GM12878 (cell line): ENCODE results near the gene KIN. TPM values are rescaled to one million over a fixed set of nuclear protein-coding genes. Genes with fewer than 3 reads are reported as not detected.

ENCODE experiments used
- ATAC-seq: fragments of 200-7000 bp; cut with Tn5 transposase; 3 replicates; pipeline ENCODE4 v1.9.1; 2020; ENCODE audit warnings: mild to moderate bottlenecking, moderate library complexity
- Bru-seq: library from RNA; stranded (reverse); fragments of 400-500 nt; gene quantifications from one replicate; lab custom pipeline; 2021; lab: Mats Ljungman, UMichigan
- BruChase-seq, 2 experiments: library from RNA; stranded (reverse); fragments of 400-500 nt; gene quantifications; one replicate each; lab custom pipeline; 2021; lab: Mats Ljungman, UMichigan
- BruUV-seq: library from RNA; stranded (reverse); fragments of 400-500 nt; replicated peaks from 2 replicates; lab custom pipeline; 2021; lab: Mats Ljungman, UMichigan
- CTCF ChIA-PET: fragments of 300-600 bp; sonication (Branson Sonifier 250); formaldehyde crosslinking; extraction: SDS; loops from one replicate; lab custom pipeline; 2021; ENCODE audit warnings: inconsistent platforms; lab: Yijun Ruan, JAX
- POLR2A ChIA-PET: fragments of 350-600 bp; formaldehyde crosslinking; extraction: SDS; loops from one replicate; lab custom pipeline; 2021; ENCODE audit warnings: inconsistent platforms; lab: Charles Lee
- RAD21 ChIA-PET: fragments of 300-600 bp; sonication (Branson Sonifier 250); formaldehyde crosslinking; loops from one replicate; lab custom pipeline; 2023; ENCODE audit warnings: antibody characterized with exemption; ENCODE audit not compliant: unreplicated experiment; lab: Charles Lee
- SMC1A ChIA-PET: fragments of 300-600 bp; sonication (Branson Sonifier 250); formaldehyde crosslinking; loops from one replicate; lab custom pipeline; 2023; ENCODE audit not compliant: unreplicated experiment, uncharacterized antibody; lab: Charles Lee
- DNase-seq: peaks from one replicate; pipeline ENCODE4 v3.0.0-alpha.2; 2011; ENCODE audit warnings: low read depth, low spot score
- FAIRE-seq: peaks from 3 replicates; lab custom pipeline; 2011; peaks lifted over from hg19 to GRCh38; lab: Jason Lieb, UNC
- H2AFZ ChIP-seq: 2 replicates; pipeline ENCODE4 v1.6.0; 2011; ENCODE audit warnings: low read depth, low read length, control low read depth; ENCODE audit not compliant: control insufficient read depth
- H3K27ac ChIP-seq: 2 replicates; pipeline ENCODE4 v1.5.1; 2011; ENCODE audit warnings: control low read depth; ENCODE audit not compliant: control insufficient read depth, insufficient read depth
- H3K27me3 ChIP-seq, 2 experiments: replicated peaks in 1 of 2; 2 replicates each; pipeline versions ENCODE4 v1.6.0 to v1.6.1; 2011; ENCODE audit warnings: low read length in 1 of 2; ENCODE audit not compliant: control insufficient read depth in 2 of 2, insufficient read depth in 2 of 2
- H3K36me3 ChIP-seq, 2 experiments: 2 replicates each; pipeline ENCODE4 v1.5.1; 2011; ENCODE audit warnings: low read length in 1 of 2; ENCODE audit not compliant: control insufficient read depth in 2 of 2, insufficient read depth in 2 of 2
- H3K4me1 ChIP-seq: 2 replicates; pipeline ENCODE4 v1.6.1; 2011; ENCODE audit warnings: mild to moderate bottlenecking, low read length, moderate library complexity, mixed read lengths; ENCODE audit not compliant: control insufficient read depth, insufficient read depth
- H3K4me2 ChIP-seq: 2 replicates; pipeline ENCODE4 v1.6.0; 2011; ENCODE audit warnings: control low read depth; ENCODE audit not compliant: control insufficient read depth, insufficient read depth
- H3K4me3 ChIP-seq: fragments of 200-600 bp; sonication (generic); 2 replicates; pipeline ENCODE4 v1.5.1; 2016
- H3K79me2 ChIP-seq: 2 replicates; pipeline ENCODE4 v1.6.0; 2011; ENCODE audit warnings: low read length; ENCODE audit not compliant: control insufficient read depth, insufficient read depth
- H3K9ac ChIP-seq: 2 replicates; pipeline ENCODE4 v1.8.0; 2011; ENCODE audit warnings: low read length, control low read depth, mixed read lengths; ENCODE audit not compliant: control insufficient read depth, insufficient read depth
- H3K9me3 ChIP-seq: replicated peaks from 3 replicates; pipeline ENCODE4 v1.5.1; 2011; ENCODE audit warnings: mild to moderate bottlenecking, low read length; ENCODE audit not compliant: control insufficient read depth, insufficient read depth
- H4K20me1 ChIP-seq: 2 replicates; pipeline ENCODE4 v1.6.0; 2011; ENCODE audit not compliant: control insufficient read depth, insufficient read depth
- CBFB ChIP-seq: IDR thresholded peaks from 2 replicates; pipeline ENCODE4 v1.6.1; 2016; ENCODE audit warnings: antibody characterized with exemption, low read depth
- HDAC2 ChIP-seq: fragments of 200-600 bp; sonication (generic); IDR thresholded peaks from 2 replicates; pipeline ENCODE4 v1.6.1; 2017
- IKZF1 ChIP-seq: fragments of 450-650 bp; conservative IDR thresholded peaks from 2 replicates; pipeline ENCODE4 v1.6.1; 2017; ENCODE audit warnings: antibody characterized with exemption, mild to moderate bottlenecking
- IRF4 ChIP-seq: IDR thresholded peaks from 2 replicates; pipeline ENCODE4 v1.6.1; 2011; ENCODE audit warnings: low read depth, low read length
- NR2C1 ChIP-seq: fragments of 450-650 bp; IDR thresholded peaks from 2 replicates; pipeline ENCODE4 v1.6.1; 2017; ENCODE audit warnings: antibody characterized with exemption, mild to moderate bottlenecking, moderate library complexity
- RAD21 ChIP-seq: IDR thresholded peaks from 2 replicates; pipeline ENCODE4 v1.6.1; 2011; ENCODE audit warnings: mild to moderate bottlenecking, low read depth, low read length, moderate library complexity; ENCODE audit not compliant: insufficient read depth
- RCOR1 ChIP-seq: conservative IDR thresholded peaks from 2 replicates; pipeline ENCODE4 v1.6.1; 2012; ENCODE audit warnings: low read depth, low read length, improper control_type of control experiment
- SIX5 ChIP-seq: IDR thresholded peaks from 2 replicates; pipeline ENCODE4 v1.6.1; 2011; ENCODE audit warnings: mild to moderate bottlenecking, low read depth, low read length, moderate library complexity; ENCODE audit not compliant: severe bottlenecking
- SREBF2 ChIP-seq: IDR thresholded peaks from 2 replicates; pipeline ENCODE4 v1.6.1; 2012; ENCODE audit warnings: mild to moderate bottlenecking, low read length
- SRF ChIP-seq, 2 experiments: IDR thresholded peaks; 2 replicates each; pipeline ENCODE4 v1.6.1; 2011; ENCODE audit warnings: low read depth in 2 of 2, low read length in 2 of 2, mild to moderate bottlenecking in 1 of 2, moderate library complexity in 1 of 2
- SUZ12 ChIP-seq: fragments of 200-600 bp; sonication (generic); IDR thresholded peaks from one replicate; pipeline ENCODE4 v1.6.1; 2018; ENCODE audit warnings: antibody characterized with exemption, mild to moderate bottlenecking; ENCODE audit not compliant: unreplicated experiment
- TCF3 ChIP-seq: IDR thresholded peaks from 2 replicates; pipeline ENCODE4 v1.6.1; 2012; ENCODE audit warnings: low read depth, mild to moderate bottlenecking, low read length, borderline replicate concordance; ENCODE audit not compliant: insufficient read depth
- WGBS: methylation state at CpG from one replicate; pipeline ENCODE4 v1.1.6; 2016; ENCODE audit warnings: low lambda C conversion rate; ENCODE audit not compliant: insufficient replicate concordance, insufficient coverage; ENCODE audit errors: missing lambda C conversion rate; 5-methylcytosine and 5-hydroxymethylcytosine counted together
- in situ Hi-C: fragments of 300-500 bp; cut with MboI; formaldehyde crosslinking; loops from 9 replicates; pipeline ENCODE4 v1.14.3; 2018; ENCODE audit warnings: mixed read lengths
- intact Hi-C: fragments of 100-400 bp; cut with micrococcal nuclease; formaldehyde crosslinking; loops from one replicate; pipeline ENCODE4 v1.14.2; 2022; ENCODE audit not compliant: unreplicated experiment
- long read RNA-seq, 2 experiments: library from polyadenylated mRNA; unstranded; transcript quantifications; one replicate each; pipeline ENCODE4 v2.0.0, GENCODE V29; 2019 to 2020
- polyA minus RNA-seq, 3 experiments: library from RNA; depleted of rRNA, polyadenylated mRNA; stranded (reverse); fragments of >200 nt; gene quantifications; 2 replicates each; pipeline ENCODE4 v1.2.3, GENCODE V29; 2011
- polyA plus RNA-seq, 11 experiments: library from polyadenylated mRNA; depleted of rRNA in 4 of 11; unstranded in 6 of 11; stranded (reverse) in 5 of 11; fragments of >200 nt; fragmentation: Nextera tagmentation in 4 of 11; fragmentation: Illumina TruSeq in 1 of 11; extraction: Ambion mirVana in 4 of 11; extraction: Trizol in 1 of 11; gene quantifications; 1 replicate in 1 of 11; 2 replicates in 10 of 11; pipeline versions ENCODE4 v1.2.1 to v1.2.3, GENCODE V29; 2011 to 2016; ENCODE audit warnings: inconsistent platforms in 2 of 11, missing spikeins in 2 of 11, low read depth in 1 of 11
- total RNA-seq, 4 experiments: library from RNA; depleted of rRNA in 3 of 4; stranded (reverse); fragments of >200 nt in 3 of 4; fragmentation: Illumina TruSeq in 1 of 4; extraction: Trizol in 1 of 4; gene quantifications; 2 replicates each; pipeline versions ENCODE4 v1.2.1 to v1.2.3, GENCODE V29; 2013 to 2021
- TF ChIP-seq, protein P1 (sequence below): fragments of 450-650 bp; IDR thresholded peaks from 2 replicates; pipeline ENCODE4 v1.6.1; 2017; ENCODE audit warnings: mild to moderate bottlenecking
- TF ChIP-seq, protein P2 (sequence below): IDR thresholded peaks from 2 replicates; pipeline ENCODE4 v1.6.1; 2011; ENCODE audit warnings: low read depth, low read length, improper control_type of control experiment, borderline replicate concordance

The KIN gene, protein sequence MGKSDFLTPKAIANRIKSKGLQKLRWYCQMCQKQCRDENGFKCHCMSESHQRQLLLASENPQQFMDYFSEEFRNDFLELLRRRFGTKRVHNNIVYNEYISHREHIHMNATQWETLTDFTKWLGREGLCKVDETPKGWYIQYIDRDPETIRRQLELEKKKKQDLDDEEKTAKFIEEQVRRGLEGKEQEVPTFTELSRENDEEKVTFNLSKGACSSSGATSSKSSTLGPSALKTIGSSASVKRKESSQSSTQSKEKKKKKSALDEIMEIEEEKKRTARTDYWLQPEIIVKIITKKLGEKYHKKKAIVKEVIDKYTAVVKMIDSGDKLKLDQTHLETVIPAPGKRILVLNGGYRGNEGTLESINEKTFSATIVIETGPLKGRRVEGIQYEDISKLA
- total RNA-seq (2013; cell fraction: nucleolus; rRNA removed) = 23.7 and 24.9 TPM in 2 replicates
- total RNA-seq (2014; rRNA removed) (6.9 and 10.0 TPM in 2 replicates), total RNA-seq (2014; rRNA removed; fragmentation: Illumina TruSeq; extraction: Trizol) (11.1 and 11.2 TPM in 2 replicates), total RNA-seq (2021) (6.8 and 8.3 TPM in 2 replicates), polyA plus RNA-seq (2011; rRNA removed) (11.8 and 25.0 TPM in 2 replicates), polyA plus RNA-seq (2014; fragmentation: Illumina TruSeq; extraction: Trizol) (10.8 and 11.1 TPM in 2 replicates), polyA plus RNA-seq (2014; fragmentation: Nextera tagmentation; extraction: Ambion mirVana) (10 to 100 TPM; 24.4 to 33.2 TPM), polyA plus RNA-seq (2014; rRNA removed) (9.2 and 9.4 TPM in 2 replicates), polyA plus RNA-seq (2016; fragmentation: Nextera tagmentation; extraction: Ambion mirVana) (10 to 100 TPM; 11.5 to 14.7 TPM), polyA minus RNA-seq (2011; rRNA and poly(A)+ RNA removed) (3.7 and 4.2 TPM in 2 replicates), Bru-seq, nascent RNA (percentile 83 among the genes with signal in this experiment), BruChase-seq, experiment 1, labeled RNA remaining after a 6-hour chase (percentile 82 among the genes with signal in this experiment), BruChase-seq, experiment 2, labeled RNA remaining after a 2-hour chase (percentile 83 among the genes with signal in this experiment)
- polyA plus RNA-seq (2011; ENCODE audit: low read depth) = 3.5 TPM
- 2.2 and 2.3 TPM in 2 replicates for polyA plus RNA-seq (2011; cell fraction: cytosol; rRNA removed)
- polyA plus RNA-seq (2011; cell fraction: nucleus; rRNA removed) = 4.8 and 5.9 TPM in 2 replicates
- 8.6 and 9.4 TPM in 2 replicates for polyA plus RNA-seq (2012)
- 1.1 and 1.9 TPM in 2 replicates for polyA minus RNA-seq (2011; cell fraction: cytosol; rRNA and poly(A)+ RNA removed)
- polyA minus RNA-seq (2011; cell fraction: nucleus; rRNA and poly(A)+ RNA removed) = 5.3 and 9.7 TPM in 2 replicates
- long read RNA-seq, experiment 1, full-length matches to known transcripts = 6 of 16 reads
- long read RNA-seq, experiment 1, partial matches to known transcripts = 5 of 16 reads
- long read RNA-seq, experiment 1, other reads (novel, unspliced or antisense) = 5 of 16 reads
- long read RNA-seq, experiment 2, full-length matches to known transcripts = 31 of 76 reads
- long read RNA-seq, experiment 2, partial matches to known transcripts = 40 of 76 reads
- long read RNA-seq, experiment 2, other reads (novel, unspliced or antisense) = 5 of 76 reads

DNA sequence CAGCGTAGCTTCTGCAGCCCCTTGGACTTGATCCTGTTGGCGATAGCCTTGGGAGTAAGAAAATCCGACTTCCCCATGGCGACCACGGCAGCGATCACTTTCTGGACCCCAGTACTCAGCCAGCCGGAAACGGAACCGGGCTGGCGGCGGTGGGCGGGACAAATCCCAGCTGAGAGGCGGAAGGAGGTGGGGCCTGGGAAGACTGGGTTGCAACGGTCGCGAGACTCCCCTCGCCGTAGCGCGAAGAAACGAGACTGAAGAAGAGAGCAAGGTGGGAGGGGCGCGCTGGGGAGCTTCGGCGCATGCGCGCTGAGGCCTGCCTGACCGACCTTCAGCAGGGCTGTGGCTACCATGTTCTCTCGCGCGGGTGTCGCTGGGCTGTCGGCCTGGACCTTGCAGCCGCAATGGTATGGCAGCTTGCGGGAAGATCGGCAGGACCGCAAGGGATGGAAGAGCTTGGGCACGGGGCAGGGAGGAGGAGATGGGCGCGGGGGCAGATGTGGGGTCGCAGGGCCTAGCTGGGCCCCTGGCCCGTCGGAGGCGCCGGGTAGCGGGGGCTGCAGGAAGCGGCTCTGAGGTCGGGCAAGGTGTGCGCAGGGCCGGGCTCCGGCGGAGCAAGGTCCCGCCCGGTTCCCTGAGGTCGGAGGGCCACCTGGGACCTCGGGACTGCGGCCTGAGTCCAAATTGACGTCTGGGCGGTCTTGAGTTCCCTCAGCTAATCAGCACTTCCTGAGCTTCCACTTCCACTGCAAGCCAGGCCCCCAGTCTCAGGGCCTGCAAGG is at the start of gene KIN, which contains the start of gene ATP5F1C:
Gene KIN (minus strand): TSS at position 137 of the 782 bp plus-strand sequence. CDS start 60 bp downstream, at position 77.
Gene ATP5F1C (plus strand): TSS at position 321 of the 782 bp plus-strand sequence. CDS start 31 bp downstream, at position 352.
- H3K4me2 ChIP-seq = peak within 1 kb of the TSS; percentile 88
- TSS peak; percentile 65 for BruUV-seq
- in situ Hi-C loops (no loop called here), intact Hi-C loops (loop anchor here (1.0 to 10.0 kb wide), 2 partner anchors 30 to 263 kb away; partner anchors contain the start of gene TAF3)
- H3K36me3 ChIP-seq = peaks cover 0 to 4% of the 10 kb centered on the region in 2 experiments; a peak in 1 of 4 replicates
- DNase-seq (peak; percentile 86), ATAC-seq (peak; percentile 93), FAIRE-seq (peak; percentile 85)
- SMC1A ChIA-PET = interaction anchor here (0.6 to 1.4 kb wide), 8 partner anchors 11 to 34 kb away, joined by 3 to 6 read pairs (median 3); no protein-coding TSS in a partner anchor
- H3K79me2 ChIP-seq = peaks cover 89% of the 10 kb centered on the region
- H2AFZ ChIP-seq = peak within 1 kb of the TSS; percentile 92
- peak within 1 kb of the TSS; percentile 97 for H3K4me3 ChIP-seq
- POLR2A ChIA-PET = interaction anchor here (0.6 to 1.4 kb wide), 10 partner anchors 11 to 517 kb away, joined by 3 to 10 read pairs (median 3); partner anchors contain the start of gene TAF3
- WGBS = under 1% methylated on average over 46 of the region's 59 CpGs
- no peaks in the 10 kb centered on the region; the same call in 1 of the 2 replicates for H3K4me1 ChIP-seq
- H3K27me3 ChIP-seq = no peaks in the 10 kb centered on the region
- RAD21 ChIA-PET = interaction anchor here (0.7 to 1.6 kb wide), 5 partner anchors 11 to 263 kb away, joined by 3 to 7 read pairs (median 5); partner anchors contain the start of gene TAF3
- H3K27ac ChIP-seq = peak within 1 kb of the TSS; percentile 88
- no peaks in the 10 kb centered on the region for H3K9me3 ChIP-seq
- CTCF ChIA-PET = interaction anchor here (0.6 to 3.4 kb wide), 5 partner anchors 31 to 821 kb away, joined by 3 to 24 read pairs (median 3); partner anchors contain the start of gene TAF3
- peak within 1 kb of the TSS; percentile 94 for H3K9ac ChIP-seq
- no peaks in the 10 kb centered on the region; the same call in 1 of the 2 replicates for H4K20me1 ChIP-seq
- no peak for TF ChIP-seq SREBF2
- TF ChIP-seq, protein P1, sequence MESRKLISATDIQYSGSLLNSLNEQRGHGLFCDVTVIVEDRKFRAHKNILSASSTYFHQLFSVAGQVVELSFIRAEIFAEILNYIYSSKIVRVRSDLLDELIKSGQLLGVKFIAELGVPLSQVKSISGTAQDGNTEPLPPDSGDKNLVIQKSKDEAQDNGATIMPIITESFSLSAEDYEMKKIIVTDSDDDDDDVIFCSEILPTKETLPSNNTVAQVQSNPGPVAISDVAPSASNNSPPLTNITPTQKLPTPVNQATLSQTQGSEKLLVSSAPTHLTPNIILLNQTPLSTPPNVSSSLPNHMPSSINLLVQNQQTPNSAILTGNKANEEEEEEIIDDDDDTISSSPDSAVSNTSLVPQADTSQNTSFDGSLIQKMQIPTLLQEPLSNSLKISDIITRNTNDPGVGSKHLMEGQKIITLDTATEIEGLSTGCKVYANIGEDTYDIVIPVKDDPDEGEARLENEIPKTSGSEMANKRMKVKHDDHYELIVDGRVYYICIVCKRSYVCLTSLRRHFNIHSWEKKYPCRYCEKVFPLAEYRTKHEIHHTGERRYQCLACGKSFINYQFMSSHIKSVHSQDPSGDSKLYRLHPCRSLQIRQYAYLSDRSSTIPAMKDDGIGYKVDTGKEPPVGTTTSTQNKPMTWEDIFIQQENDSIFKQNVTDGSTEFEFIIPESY = no peak
- no peak for TF ChIP-seq SIX5
- TF ChIP-seq HDAC2 = no peak
- no peak for TF ChIP-seq IRF4
- TF ChIP-seq RCOR1 = peak; percentile 98
- no peak for TF ChIP-seq SRF (IDR thresholded peaks at IDR 0.05; ENCODE audit: low read depth in 2 of 2, low read length in 2 of 2)
- TF ChIP-seq, protein P2, sequence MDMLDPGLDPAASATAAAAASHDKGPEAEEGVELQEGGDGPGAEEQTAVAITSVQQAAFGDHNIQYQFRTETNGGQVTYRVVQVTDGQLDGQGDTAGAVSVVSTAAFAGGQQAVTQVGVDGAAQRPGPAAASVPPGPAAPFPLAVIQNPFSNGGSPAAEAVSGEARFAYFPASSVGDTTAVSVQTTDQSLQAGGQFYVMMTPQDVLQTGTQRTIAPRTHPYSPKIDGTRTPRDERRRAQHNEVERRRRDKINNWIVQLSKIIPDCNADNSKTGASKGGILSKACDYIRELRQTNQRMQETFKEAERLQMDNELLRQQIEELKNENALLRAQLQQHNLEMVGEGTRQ = no peak
- TF ChIP-seq RAD21 = no peak
- peak; percentile 92 for TF ChIP-seq CBFB
- peak; percentile 23; the same call in 1 of the 2 replicates for TF ChIP-seq TCF3
- no peak for TF ChIP-seq NR2C1
- TF ChIP-seq SUZ12 = no peak
- peak; percentile 48; the same call in 1 of the 2 replicates for TF ChIP-seq IKZF1
